Skeletal muscle satellite cell (primary cell): ENCODE measurements around the gene PPP1R3F.
"Not testable (repeated sequence)": the region's sequence is repeated elsewhere in the genome, so short reads cannot be mapped to it uniquely, and the experiment has no call there.

ENCODE experiments used
- H3K27me3 ChIP-seq: 2 replicates; pipeline ENCODE4 v1.7.0; 2013; ENCODE audit warnings: low read length; ENCODE audit not compliant: control insufficient read depth, insufficient read depth
- H3K36me3 ChIP-seq: 2 replicates; pipeline ENCODE4 v1.7.0; 2013; ENCODE audit warnings: mild to moderate bottlenecking, control low read depth, low read length; ENCODE audit not compliant: insufficient read depth
- H3K4me1 ChIP-seq: 2 replicates; pipeline ENCODE4 v1.7.0; 2013; ENCODE audit warnings: low read length; ENCODE audit not compliant: control insufficient read depth, insufficient read depth
- H3K4me2 ChIP-seq: 2 replicates; pipeline ENCODE4 v1.7.0; 2013; ENCODE audit warnings: mild to moderate bottlenecking, low read length
- H3K4me3 ChIP-seq: 2 replicates; pipeline ENCODE4 v1.7.0; 2013; ENCODE audit warnings: low read length
- H3K9ac ChIP-seq: 2 replicates; pipeline ENCODE4 v1.7.0; 2013; ENCODE audit warnings: mild to moderate bottlenecking, low read depth, low read length, moderate library complexity
- H3K9me3 ChIP-seq: replicated peaks from 2 replicates; pipeline ENCODE4 v1.7.0; 2013; ENCODE audit warnings: mild to moderate bottlenecking, control low read depth, low read length

Gene PPP1R3F

GRCh38 chrX:49277535-49277830 is 7.9 kb downstream of the PPP1R3F start:
- no peak overlapping the region for H3K4me3 ChIP-seq
- H3K4me1 ChIP-seq: peaks cover 2% of the 10 kb centered on the region
- H3K4me2 ChIP-seq: no peak overlapping the region
- H3K36me3 ChIP-seq: no peaks in the 10 kb centered on the region
- H3K27me3 ChIP-seq: no peaks in the 10 kb centered on the region
- no peak overlapping the region for H3K9ac ChIP-seq
- H3K9me3 ChIP-seq: no peaks in the 10 kb centered on the region

- Histone ChIP-seq H3K9ac (no peak overlapping the region), H3K9me3 (no peaks in the 10 kb centered on the region), H3K36me3 (no peaks in the 10 kb centered on the region), H3K4me3 (no peak overlapping the region), H3K4me1 (no peaks in the 10 kb centered on the region), H3K27me3 (no peaks in the 10 kb centered on the region), H3K4me2 (no peak overlapping the region)
Observed at GRCh38 chrX:49278081-49278480, 8.5 kb downstream of the PPP1R3F start.

GRCh38 chrX:49282647-49283011 is 13.0 kb downstream of the PPP1R3F start:
- no peaks in the 10 kb centered on the region for H3K9me3 ChIP-seq
- no peak overlapping the region for H3K4me2 ChIP-seq
- no peak overlapping the region for H3K9ac ChIP-seq
- no peaks in the 10 kb centered on the region for H3K27me3 ChIP-seq
- H3K4me1 ChIP-seq: no peaks in the 10 kb centered on the region
- H3K36me3 ChIP-seq: no peaks in the 10 kb centered on the region
- no peak overlapping the region for H3K4me3 ChIP-seq

GRCh38 chrX:49284212-49284611 is 14.6 kb downstream of the PPP1R3F start:
- H3K4me1 ChIP-seq: no peaks in the 10 kb centered on the region
- no peak overlapping the region for H3K9ac ChIP-seq
- H3K27me3 ChIP-seq: no peaks in the 10 kb centered on the region
- H3K36me3 ChIP-seq: no peaks in the 10 kb centered on the region
- H3K9me3 ChIP-seq: no peaks in the 10 kb centered on the region
- no peak overlapping the region for H3K4me2 ChIP-seq
- H3K4me3 ChIP-seq: no peak overlapping the region

- Histone ChIP-seq H3K4me1 (no peaks in the 10 kb centered on the region), H3K4me2 (no peak overlapping the region), H3K9ac (no peak overlapping the region), H3K4me3 (no peak overlapping the region), H3K36me3 (no peaks in the 10 kb centered on the region), H3K27me3 (no peaks in the 10 kb centered on the region), H3K9me3 (no peaks in the 10 kb centered on the region)
Observed at GRCh38 chrX:49286136-49286535, 16.5 kb downstream of the PPP1R3F start.

- no peak overlapping the region for H3K4me2 ChIP-seq
- H3K27me3 ChIP-seq: no peaks in the 10 kb centered on the region
- no peaks in the 10 kb centered on the region for H3K4me1 ChIP-seq
- no peaks in the 10 kb centered on the region for H3K36me3 ChIP-seq
- H3K9me3 ChIP-seq: no peaks in the 10 kb centered on the region
- H3K9ac ChIP-seq: no peak overlapping the region
- no peak overlapping the region for H3K4me3 ChIP-seq
Observed at GRCh38 chrX:49286581-49286980, 17.0 kb downstream of the PPP1R3F start.

- no peak overlapping the region for H3K4me3 ChIP-seq
- no peaks in the 10 kb centered on the region for H3K9me3 ChIP-seq
- no peak overlapping the region for H3K9ac ChIP-seq
- H3K4me2 ChIP-seq: no peak overlapping the region
- H3K27me3 ChIP-seq: no peaks in the 10 kb centered on the region
- H3K36me3 ChIP-seq: no peaks in the 10 kb centered on the region
- no peaks in the 10 kb centered on the region for H3K4me1 ChIP-seq
Observed at GRCh38 chrX:49287665-49288064, 18.1 kb downstream of the PPP1R3F start.

GRCh38 chrX:49290215-49290614 is 20.6 kb downstream of the PPP1R3F start:
- no peaks in the 10 kb centered on the region for H3K4me1 ChIP-seq
- no peak overlapping the region for H3K9ac ChIP-seq
- H3K4me3 ChIP-seq: no peak overlapping the region

GRCh38 chrX:49291615-49292337 is 22.2 kb downstream of the PPP1R3F start:
- Histone ChIP-seq H3K9ac (no peak overlapping the region), H3K27me3 (no peaks in the 10 kb centered on the region), H3K4me1 (no peaks in the 10 kb centered on the region), H3K9me3 (no peaks in the 10 kb centered on the region), H3K4me3 (no peak overlapping the region), H3K4me2 (no peak overlapping the region), H3K36me3 (no peaks in the 10 kb centered on the region)

More at GRCh38 chrX:49290215-49290614, 20.6 kb downstream of the PPP1R3F start:
- H3K27me3 ChIP-seq: no peaks in the 10 kb centered on the region
- H3K4me2 ChIP-seq: no peak overlapping the region
- H3K9me3 ChIP-seq: no peaks in the 10 kb centered on the region
- H3K36me3 ChIP-seq: no peaks in the 10 kb centered on the region

GRCh38 chrX:49292400-49293362 is 23.1 kb downstream of the PPP1R3F start:
- Histone ChIP-seq H3K9me3 (no peaks in the 10 kb centered on the region), H3K36me3 (no peaks in the 10 kb centered on the region), H3K9ac (no peak overlapping the region), H3K4me1 (no peaks in the 10 kb centered on the region), H3K4me2 (no peak overlapping the region), H3K4me3 (no peak overlapping the region), H3K27me3 (no peaks in the 10 kb centered on the region)

- not testable (repeated sequence) for H3K9ac ChIP-seq, H3K36me3 ChIP-seq, H3K4me1 ChIP-seq, H3K9me3 ChIP-seq, H3K27me3 ChIP-seq, H3K4me3 ChIP-seq, H3K4me2 ChIP-seq
Observed at GRCh38 chrX:49299293-49299692, 29.7 kb downstream of the PPP1R3F start.

- Histone ChIP-seq H3K4me3 (no peak overlapping the region), H3K36me3 (no peaks in the 10 kb centered on the region)
Observed at GRCh38 chrX:49300703-49301102, 31.1 kb downstream of the PPP1R3F start.

More at GRCh38 chrX:49300703-49301102, 31.1 kb downstream of the PPP1R3F start:
- Histone ChIP-seq H3K9me3 (no peaks in the 10 kb centered on the region), H3K27me3 (no peaks in the 10 kb centered on the region), H3K9ac (no peak overlapping the region), H3K4me2 (no peak overlapping the region), H3K4me1 (no peaks in the 10 kb centered on the region)
